WI38 (cell line): ENCODE measurements around the gene NMT2.

ENCODE experiments used
- H3K4me3 ChIP-seq: 2 replicates; pipeline ENCODE4 v1.5.1; 2011; ENCODE audit warnings: low read depth, mild to moderate bottlenecking, control low read depth, low read length
- TF ChIP-seq, protein P1 (sequence below): IDR thresholded peaks from 2 replicates; pipeline ENCODE4 v1.5.1; 2012; ENCODE audit warnings: low read depth, mild to moderate bottlenecking, control low read depth, low read length

Gene NMT2

DNA sequence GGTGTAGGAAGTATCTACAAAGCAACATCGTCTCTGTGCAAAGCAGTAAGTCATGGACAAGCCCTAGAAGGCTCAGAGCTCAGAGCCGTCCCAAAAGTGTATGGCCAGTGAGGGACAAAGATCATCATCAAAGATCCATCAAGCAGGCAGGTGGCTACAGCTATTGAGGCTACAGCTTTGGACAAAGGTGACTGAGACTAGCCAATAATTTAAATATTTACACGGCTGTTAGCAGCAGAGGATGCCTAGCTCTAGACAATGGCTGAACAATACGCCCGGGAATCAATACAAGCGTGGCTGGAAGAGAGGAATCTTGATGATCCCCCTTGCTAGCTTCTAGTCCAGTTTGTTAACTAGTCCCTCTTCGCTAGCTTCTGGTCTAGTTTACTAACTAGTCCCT, 17.9 kb downstream of the NMT2 start:
- TF ChIP-seq, protein P1, sequence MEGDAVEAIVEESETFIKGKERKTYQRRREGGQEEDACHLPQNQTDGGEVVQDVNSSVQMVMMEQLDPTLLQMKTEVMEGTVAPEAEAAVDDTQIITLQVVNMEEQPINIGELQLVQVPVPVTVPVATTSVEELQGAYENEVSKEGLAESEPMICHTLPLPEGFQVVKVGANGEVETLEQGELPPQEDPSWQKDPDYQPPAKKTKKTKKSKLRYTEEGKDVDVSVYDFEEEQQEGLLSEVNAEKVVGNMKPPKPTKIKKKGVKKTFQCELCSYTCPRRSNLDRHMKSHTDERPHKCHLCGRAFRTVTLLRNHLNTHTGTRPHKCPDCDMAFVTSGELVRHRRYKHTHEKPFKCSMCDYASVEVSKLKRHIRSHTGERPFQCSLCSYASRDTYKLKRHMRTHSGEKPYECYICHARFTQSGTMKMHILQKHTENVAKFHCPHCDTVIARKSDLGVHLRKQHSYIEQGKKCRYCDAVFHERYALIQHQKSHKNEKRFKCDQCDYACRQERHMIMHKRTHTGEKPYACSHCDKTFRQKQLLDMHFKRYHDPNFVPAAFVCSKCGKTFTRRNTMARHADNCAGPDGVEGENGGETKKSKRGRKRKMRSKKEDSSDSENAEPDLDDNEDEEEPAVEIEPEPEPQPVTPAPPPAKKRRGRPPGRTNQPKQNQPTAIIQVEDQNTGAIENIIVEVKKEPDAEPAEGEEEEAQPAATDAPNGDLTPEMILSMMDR = no peak
- no peak overlapping the region for H3K4me3 ChIP-seq

DNA sequence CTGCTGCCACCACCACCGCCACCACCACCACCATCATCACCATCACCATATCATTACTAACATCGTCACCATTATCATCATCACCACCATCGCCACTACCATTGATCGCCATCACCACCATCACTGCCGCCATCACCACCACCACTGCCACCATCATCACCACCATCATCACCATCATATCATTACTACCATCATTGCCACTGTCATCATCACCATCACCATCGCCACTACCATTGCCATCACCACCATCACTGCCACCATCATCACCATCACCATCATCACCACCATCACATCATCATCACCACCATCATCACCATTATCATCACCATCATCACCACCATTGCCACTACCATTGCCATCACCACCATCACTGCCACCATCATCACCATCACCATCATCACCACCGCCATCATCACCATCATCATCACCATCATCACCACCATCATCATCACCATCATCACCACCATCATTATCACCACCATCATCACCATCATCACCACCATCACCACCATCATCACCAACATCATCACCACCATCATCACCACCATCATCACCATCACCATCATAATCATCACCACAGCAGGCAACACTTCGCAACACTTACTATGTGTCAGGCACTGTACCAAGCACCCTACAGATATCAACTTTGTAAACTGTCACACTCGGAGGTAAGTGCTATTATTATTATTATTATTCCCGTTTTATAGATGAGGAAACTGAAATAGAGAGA, 19.3 kb downstream of the NMT2 start:
- TF ChIP-seq, protein P1 = no peak
- H3K4me3 ChIP-seq = no peak overlapping the region

DNA sequence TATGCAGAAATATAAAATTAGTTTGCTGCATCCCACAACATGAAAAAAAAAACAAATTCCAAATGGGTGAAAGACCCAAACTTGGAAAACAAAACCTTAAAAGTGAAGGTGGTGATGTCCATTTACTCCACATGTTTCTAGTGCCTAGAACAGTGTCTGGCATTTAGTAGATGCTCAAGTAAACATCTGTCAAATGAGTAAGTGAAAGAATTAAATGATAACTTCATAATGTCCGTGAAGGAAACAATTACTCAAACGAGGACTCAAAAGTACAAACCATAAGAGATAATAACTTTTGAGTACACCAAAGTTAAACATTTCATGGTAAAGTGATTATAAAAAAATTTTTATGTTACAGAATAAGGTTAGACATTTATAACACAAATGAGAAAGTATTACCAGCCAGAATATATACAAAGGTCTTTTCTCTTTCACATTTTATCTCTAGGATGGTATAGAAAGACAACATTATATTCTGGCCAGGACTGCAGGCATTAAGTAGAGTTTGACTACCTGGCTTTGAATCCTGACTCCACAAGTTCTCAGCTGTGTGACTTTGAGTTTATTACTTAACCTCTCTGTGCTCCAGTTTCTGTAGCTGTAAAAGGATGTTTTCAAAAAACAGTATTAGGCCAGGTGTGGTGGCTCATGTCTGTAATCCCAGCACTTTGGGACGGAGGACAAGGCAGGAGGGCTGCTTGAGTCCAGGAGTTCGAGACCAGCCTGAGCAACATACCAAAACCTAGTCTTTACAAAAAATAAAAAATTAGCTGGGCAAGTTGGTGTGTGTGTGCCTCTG, 20.7 kb downstream of the NMT2 start:
- TF ChIP-seq, protein P1 = no peak
- no peak overlapping the region for H3K4me3 ChIP-seq

DNA sequence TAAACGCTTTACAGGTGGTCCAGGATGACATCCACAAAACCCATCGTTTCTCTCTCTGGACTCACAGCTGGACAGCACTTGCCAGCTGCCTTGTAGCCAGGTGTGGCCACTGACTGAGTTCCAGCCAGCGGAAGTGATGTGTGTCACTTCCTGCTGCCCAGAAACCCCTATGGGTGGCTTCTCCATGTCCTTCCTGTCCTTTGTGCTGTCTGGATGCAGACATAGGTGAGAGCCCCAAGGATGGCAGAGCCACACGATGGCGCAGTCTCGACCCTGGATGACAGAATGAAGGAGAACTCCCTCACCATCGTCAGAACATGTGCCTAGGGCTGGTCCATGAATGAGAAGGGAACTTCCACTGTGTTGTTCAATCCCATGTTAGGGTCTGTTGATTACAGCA, 22.1 kb downstream of the NMT2 start:
- TF ChIP-seq, protein P1 = no peak

DNA sequence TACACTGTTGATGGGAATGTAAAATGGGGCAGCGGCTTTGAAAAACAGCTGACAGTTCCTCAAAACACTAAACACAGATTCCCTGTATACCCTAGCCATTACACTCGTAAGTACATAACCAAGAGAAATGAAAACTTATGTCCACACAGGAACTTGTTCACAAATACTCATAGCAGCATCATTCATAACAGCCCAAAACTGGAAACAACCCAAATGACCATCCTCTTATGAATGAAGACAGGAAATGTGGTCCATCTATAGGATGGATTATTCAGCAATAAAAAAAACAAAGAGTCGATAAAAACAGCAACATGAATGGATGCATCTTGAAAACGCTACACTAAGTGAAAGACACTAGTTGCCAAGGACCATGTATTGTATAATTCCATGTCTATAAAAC, 23.7 kb downstream of the NMT2 start:
- H3K4me3 ChIP-seq = no peak overlapping the region
- TF ChIP-seq, protein P1 = no peak

More for the DNA sequence above, 22.1 kb downstream of the NMT2 start:
- H3K4me3 ChIP-seq = no peak overlapping the region

DNA sequence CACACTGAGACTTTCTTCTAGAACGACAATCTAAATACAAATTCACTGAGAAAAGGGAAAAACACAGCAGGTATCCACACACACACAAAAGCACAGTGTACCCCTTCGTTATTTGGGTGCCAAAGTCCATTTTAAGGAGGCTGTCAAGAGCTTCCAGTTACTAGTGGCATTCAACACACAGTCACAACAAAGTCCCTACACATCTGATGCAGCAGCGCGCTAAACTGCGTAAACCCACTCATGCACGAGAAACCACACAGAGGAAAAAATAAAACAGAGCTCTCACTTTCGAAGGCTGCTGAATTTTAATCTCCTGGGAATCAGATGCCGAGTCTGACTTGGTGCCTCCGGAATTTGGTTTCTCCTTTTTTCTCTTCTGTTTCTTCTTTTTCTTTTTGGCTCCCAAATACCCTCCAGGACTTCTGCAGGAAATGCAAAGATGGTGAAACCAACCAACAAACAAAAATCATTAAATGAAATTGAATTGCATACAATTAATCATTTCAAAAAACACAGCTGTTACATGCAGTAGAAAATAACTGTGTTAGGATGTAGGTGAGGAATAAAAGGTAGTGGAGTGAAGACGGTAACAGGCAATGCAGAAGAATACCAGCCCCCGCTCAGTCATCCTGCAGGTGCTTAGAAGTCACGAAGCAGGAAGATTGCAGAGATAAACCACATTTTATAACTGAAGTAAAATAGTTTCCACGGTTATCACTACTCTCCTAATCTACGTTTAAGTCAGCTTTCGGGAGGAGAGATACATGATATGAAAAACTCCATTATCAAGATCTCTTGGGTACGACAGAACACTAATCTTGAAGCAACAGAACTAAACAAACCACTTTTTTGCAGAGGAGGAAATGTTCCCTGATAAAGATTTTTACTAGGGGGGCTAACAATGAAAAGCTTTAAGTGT, 27.1 kb downstream of the NMT2 start:
- TF ChIP-seq, protein P1 = no peak
- H3K4me3 ChIP-seq = no peak overlapping the region
